Amygdala (tissue), 56 donors: ENCODE data around the gene RBM47.
"Not testable (repeated sequence)": the region's sequence is repeated elsewhere in the genome, so short reads cannot be mapped to it uniquely, and the experiment has no call there.

Experiments
- DNase-seq, 56 donors: peaks; one replicate each; lab custom pipeline; 2025; lab: John Stamatoyannopoulos, UW

RBM47 gene

GRCh38 chr4:40570348-40571077 lies 59.2 kb downstream of the RBM47 start:
- DNase-seq: no peak

GRCh38 chr4:40564815-40565483 lies 64.7 kb downstream of the RBM47 start:
- no peak for DNase-seq

GRCh38 chr4:40564004-40564403 lies 65.7 kb downstream of the RBM47 start:
- DNase-seq: peak in 4 of 56 donors; percentile 7 to 32 (median 9)

GRCh38 chr4:40563401-40563800 lies 66.3 kb downstream of the RBM47 start:
- DNase-seq: no peak

GRCh38 chr4:40562681-40563080 lies 67.0 kb downstream of the RBM47 start:
- no peak for DNase-seq

- DNase-seq: no peak
These were observed 67.5 kb downstream of the RBM47 start for GRCh38 chr4:40562208-40562607.

- DNase-seq: not testable (repeated sequence)
These were observed 68.0 kb downstream of the RBM47 start for GRCh38 chr4:40561543-40562177.

- DNase-seq: no peak
These were observed 69.8 kb downstream of the RBM47 start for GRCh38 chr4:40559585-40560465.

GRCh38 chr4:40557736-40558135 lies 71.9 kb downstream of the RBM47 start:
- no peak for DNase-seq

GRCh38 chr4:40555176-40555900 lies 74.3 kb downstream of the RBM47 start:
- DNase-seq: no peak

GRCh38 chr4:40554641-40555040 lies 75.0 kb downstream of the RBM47 start:
- DNase-seq: not testable (repeated sequence)

GRCh38 chr4:40553995-40554394 lies 75.7 kb downstream of the RBM47 start:
- no peak for DNase-seq

GRCh38 chr4:40552536-40552935 lies 77.1 kb downstream of the RBM47 start:
- no peak for DNase-seq

- DNase-seq: not testable (repeated sequence)
These were observed 78.0 kb downstream of the RBM47 start for GRCh38 chr4:40551568-40552136.

GRCh38 chr4:40550948-40551462 lies 78.7 kb downstream of the RBM47 start:
- DNase-seq: no peak

GRCh38 chr4:40550196-40550595 lies 79.5 kb downstream of the RBM47 start:
- no peak for DNase-seq

GRCh38 chr4:40548256-40548655 lies 81.4 kb downstream of the RBM47 start:
- DNase-seq: no peak

GRCh38 chr4:40547789-40548132 lies 81.9 kb downstream of the RBM47 start:
- no peak for DNase-seq

GRCh38 chr4:40546969-40547788 lies 82.5 kb downstream of the RBM47 start:
- no peak for DNase-seq
